Fibroblast of pulmonary artery (primary cell): ENCODE results near the gene SANBR.
"Not testable (repeated sequence)": the region's sequence is repeated elsewhere in the genome, so short reads cannot be mapped to it uniquely, and the experiment has no call there.

Source experiments
- DNase-seq: peaks from one replicate; pipeline ENCODE4 v3.0.0-alpha.2; 2010; ENCODE audit warnings: low read depth
- H3K4me3 ChIP-seq: replicated peaks from 2 replicates; pipeline ENCODE4 v1.5.1; 2011; ENCODE audit warnings: low read depth, mild to moderate bottlenecking, control low read depth, low read length, moderate library complexity
- CTCF ChIP-seq: IDR thresholded peaks from 2 replicates; pipeline ENCODE4 v1.5.1; 2011; ENCODE audit warnings: mild to moderate bottlenecking, control low read depth, low read length, inconsistent platforms; ENCODE audit errors: missing control alignments

The SANBR gene

GRCh38 chr2:61018798-61019197 is 46.9 kb upstream of the SANBR start:
- no peak for DNase-seq
- TF ChIP-seq CTCF = no peak
- H3K4me3 ChIP-seq = peak overlapping the region; percentile 99

DNA sequence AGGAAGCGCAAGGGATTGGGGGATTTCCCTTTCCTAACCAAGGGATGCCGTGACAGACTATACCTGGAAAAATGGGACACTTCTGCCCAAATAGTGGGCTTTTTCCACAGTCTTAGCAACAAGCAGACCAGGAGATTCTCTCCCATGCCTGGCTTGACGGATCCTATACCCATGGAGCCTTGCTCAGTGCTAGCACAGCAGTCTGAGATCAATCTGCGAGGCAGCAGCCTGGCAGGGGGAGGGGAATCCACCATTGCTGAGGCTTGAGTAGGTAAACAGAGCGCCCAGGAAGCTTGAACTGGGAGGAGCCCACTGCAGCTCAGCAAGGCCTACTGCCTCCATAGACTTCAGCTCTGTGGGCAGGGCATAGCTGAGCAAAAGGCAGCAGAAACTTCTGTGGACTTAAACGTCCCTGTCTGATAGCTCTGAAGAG is 44.4 kb upstream of the SANBR start:
- H3K4me3 ChIP-seq = no peak overlapping the region
- no peak for TF ChIP-seq CTCF
- no peak for DNase-seq

GRCh38 chr2:61023670-61024069 is 42.0 kb upstream of the SANBR start:
- no peak overlapping the region for H3K4me3 ChIP-seq
- no peak for TF ChIP-seq CTCF
- DNase-seq = no peak

- no peak for DNase-seq
- no peak for TF ChIP-seq CTCF
- H3K4me3 ChIP-seq = no peak overlapping the region
These were observed 36.1 kb upstream of the SANBR start for GRCh38 chr2:61029533-61029932.

DNA sequence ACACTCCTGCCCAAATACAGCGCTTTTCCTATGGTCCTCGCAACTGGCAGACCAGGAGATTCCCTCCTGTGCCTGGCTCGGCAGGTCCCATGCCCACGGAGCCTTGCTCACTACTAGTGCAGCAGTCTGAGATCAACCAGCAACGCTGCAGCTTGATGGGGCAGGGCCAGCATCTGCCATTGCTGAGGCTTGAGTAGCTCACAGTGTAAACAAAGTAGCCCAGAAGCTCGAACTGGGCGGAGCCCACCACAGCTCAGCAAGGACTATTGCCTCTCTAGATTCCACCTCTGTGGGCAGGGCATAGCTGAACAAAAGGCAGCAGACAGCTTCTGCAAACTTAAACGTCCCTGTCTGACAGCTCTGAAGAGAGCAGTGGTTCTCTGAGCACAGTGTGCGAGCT is 31.1 kb upstream of the SANBR start:
- H3K4me3 ChIP-seq, DNase-seq: not testable (repeated sequence)

GRCh38 chr2:61036643-61037042 is 29.0 kb upstream of the SANBR start:
- not testable (repeated sequence) for DNase-seq, H3K4me3 ChIP-seq

DNA sequence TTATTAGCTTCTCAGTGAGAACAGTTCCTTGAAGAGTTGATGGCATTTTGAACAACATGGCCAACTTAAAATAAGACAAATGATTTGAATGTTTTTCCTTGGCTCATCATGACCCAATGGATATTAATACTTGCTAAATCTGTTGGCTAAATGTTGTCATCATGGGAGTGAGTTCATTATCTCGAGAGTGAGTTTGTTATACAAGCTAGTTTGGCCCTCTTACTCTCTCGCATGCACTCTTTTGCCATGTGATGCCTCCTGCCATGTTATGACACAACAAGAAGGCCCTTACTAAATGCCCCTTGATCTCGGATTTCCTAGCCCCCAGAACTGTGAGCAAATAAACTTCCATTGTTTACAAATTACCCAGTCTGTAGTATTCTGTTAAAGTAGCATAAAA is 22.9 kb upstream of the SANBR start:
- no peak for DNase-seq
- TF ChIP-seq CTCF = no peak
- H3K4me3 ChIP-seq = no peak overlapping the region

- DNase-seq = peak; percentile 38
These were observed 21.0 kb upstream of the SANBR start for GRCh38 chr2:61044636-61045035.

More at GRCh38 chr2:61044636-61045035, 21.0 kb upstream of the SANBR start:
- TF ChIP-seq CTCF = no peak
- no peak overlapping the region for H3K4me3 ChIP-seq
